ENCODE results near the gene EPN2.

DNA sequence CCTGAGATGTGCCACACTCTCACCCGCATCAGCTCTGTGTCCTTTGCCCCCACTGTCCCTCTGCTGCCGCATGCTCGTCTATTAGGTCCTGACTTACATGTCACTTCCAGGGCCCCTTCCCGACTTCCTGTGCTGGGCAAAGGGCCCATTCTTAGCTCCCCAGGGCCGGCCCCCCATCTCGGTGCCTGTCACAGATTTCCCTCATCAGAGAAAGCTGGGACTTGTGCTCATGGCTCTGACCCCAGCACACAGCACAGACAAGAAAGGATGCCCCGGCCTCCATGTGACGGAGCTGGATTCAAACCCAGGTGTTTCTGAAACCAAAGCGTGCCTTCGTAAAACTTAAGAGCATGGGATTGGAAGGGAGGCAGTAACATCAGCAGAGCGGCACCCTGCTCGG, 135.3 kb downstream of the EPN2 start:
- no peak for TF ChIP-seq EZH2 (IDR thresholded peaks at IDR 0.05; ENCODE audit: borderline replicate concordance, low read length)
- TF ChIP-seq, protein P1, sequence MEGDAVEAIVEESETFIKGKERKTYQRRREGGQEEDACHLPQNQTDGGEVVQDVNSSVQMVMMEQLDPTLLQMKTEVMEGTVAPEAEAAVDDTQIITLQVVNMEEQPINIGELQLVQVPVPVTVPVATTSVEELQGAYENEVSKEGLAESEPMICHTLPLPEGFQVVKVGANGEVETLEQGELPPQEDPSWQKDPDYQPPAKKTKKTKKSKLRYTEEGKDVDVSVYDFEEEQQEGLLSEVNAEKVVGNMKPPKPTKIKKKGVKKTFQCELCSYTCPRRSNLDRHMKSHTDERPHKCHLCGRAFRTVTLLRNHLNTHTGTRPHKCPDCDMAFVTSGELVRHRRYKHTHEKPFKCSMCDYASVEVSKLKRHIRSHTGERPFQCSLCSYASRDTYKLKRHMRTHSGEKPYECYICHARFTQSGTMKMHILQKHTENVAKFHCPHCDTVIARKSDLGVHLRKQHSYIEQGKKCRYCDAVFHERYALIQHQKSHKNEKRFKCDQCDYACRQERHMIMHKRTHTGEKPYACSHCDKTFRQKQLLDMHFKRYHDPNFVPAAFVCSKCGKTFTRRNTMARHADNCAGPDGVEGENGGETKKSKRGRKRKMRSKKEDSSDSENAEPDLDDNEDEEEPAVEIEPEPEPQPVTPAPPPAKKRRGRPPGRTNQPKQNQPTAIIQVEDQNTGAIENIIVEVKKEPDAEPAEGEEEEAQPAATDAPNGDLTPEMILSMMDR (conservative IDR thresholded peaks at IDR 0.05 in 1 of 2, IDR thresholded peaks at IDR 0.05 in 1 of 2; ENCODE audit: extremely low read depth in 1 of 2, insufficient read depth in 1 of 2, low read depth in 1 of 2, low read length in 2 of 2): no peak

Measured in mammary epithelial cell (primary cell).